ACHN (cell line): ENCODE measurements around the gene SORBS1.

Source experiments
- DNase-seq: peaks from one replicate; pipeline ENCODE4 v3.0.0-alpha.2; 2015
- in situ Hi-C: cut with HindIII; loops from 2 replicates; pipeline ENCODE4 v1.10.0; 2017; ENCODE audit warnings: low sequenced_read_pairs, low pct_ligation_motif_present, low pct_unique_long_range_greater_than_20kb

The SORBS1 gene

GRCh38 chr10:95392217-95392584, 169.0 kb downstream of the SORBS1 start:
- no peak for DNase-seq
- in situ Hi-C loops: no loop called here

- DNase-seq: peak; percentile 44
- in situ Hi-C loops: no loop called here
These were observed 169.5 kb downstream of the SORBS1 start for GRCh38 chr10:95391581-95392216.

GRCh38 chr10:95391164-95391563, 170.0 kb downstream of the SORBS1 start:
- in situ Hi-C loops: no loop called here
- no peak for DNase-seq

DNA sequence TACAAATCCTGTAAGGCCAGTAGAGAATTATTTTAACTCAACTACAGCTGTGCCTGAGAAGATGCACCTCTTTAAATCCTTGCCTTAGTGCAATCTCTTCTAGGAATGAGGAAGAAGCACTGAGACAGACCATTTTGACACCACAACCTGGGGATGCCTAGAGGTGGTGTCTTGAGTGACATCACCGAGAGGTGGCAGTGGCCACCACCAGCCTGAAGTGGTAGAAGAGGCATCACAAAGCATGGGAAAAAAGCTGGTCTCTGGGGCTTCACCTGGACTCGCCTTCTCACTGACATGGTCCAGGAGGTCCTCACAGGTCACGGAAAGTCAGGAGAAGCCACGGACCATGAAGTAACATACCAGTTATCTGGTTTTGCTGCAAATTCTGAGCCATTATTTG, 171.2 kb downstream of the SORBS1 start:
- in situ Hi-C loops: no loop called here
- DNase-seq: no peak

DNA sequence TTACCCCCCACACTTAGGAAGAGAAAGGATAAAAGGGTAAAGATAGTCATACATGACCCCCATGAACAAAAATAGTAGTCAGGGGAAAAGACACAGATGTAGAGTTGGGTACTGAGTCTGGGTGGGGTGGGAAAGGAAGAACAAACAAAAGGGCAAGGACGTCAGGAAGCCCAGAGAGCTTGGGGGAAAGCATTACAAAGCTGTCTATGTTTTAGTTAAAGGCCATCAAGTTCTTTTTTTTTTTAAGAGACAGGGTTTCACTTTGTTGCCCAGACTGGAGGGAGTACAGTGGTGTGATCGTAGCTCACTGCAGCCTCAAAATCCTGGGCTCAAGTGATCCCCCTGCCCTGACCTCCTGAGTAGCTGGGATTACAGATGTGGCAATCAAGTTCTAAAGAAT, 172.0 kb downstream of the SORBS1 start:
- DNase-seq: no peak
- in situ Hi-C loops: no loop called here

DNA sequence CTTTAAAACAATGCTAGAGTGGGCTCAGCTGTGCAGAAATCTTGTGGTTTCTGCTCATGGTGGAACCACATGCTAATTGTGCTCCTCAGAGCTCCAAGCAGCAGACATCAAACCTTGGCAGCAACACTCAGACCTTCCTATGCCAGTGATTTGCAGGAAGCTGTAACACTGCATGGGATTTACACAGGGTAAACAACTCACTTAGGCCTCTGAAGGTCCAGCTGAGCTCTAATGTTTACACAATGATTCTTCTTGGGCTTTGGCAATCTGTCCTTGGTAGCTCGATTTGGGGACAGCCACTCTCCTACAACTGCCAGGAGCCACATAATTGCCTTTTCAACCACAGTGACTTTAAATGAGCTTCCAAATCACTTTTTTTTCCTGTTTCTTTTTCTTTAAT, 172.6 kb downstream of the SORBS1 start:
- in situ Hi-C loops: no loop called here
- no peak for DNase-seq

- in situ Hi-C loops: no loop called here
- DNase-seq: no peak
These were observed 173.1 kb downstream of the SORBS1 start for GRCh38 chr10:95388109-95388471.

GRCh38 chr10:95384011-95384704, 177.0 kb downstream of the SORBS1 start:
- no peak for DNase-seq
- in situ Hi-C loops: no loop called here

DNA sequence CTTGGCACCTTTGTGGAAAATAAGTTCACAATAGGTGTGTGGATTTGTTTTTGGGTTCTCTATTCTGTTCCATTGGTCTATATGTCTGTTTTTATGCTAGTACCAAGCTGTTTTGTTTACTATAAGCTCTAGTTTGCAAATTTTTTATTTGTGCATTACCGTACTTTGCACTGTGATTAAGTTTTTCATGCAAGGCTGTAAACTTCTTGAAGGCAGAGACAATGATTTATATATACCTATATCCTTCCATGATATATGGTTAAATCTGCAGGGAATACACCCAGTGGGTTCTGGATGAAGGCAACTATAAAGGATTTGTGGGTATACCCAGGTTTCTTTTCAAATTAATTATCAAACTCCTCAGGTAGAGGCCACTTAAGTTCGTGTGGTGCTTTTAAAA, 178.6 kb downstream of the SORBS1 start:
- in situ Hi-C loops: no loop called here
- DNase-seq: no peak

- in situ Hi-C loops: no loop called here
- no peak for DNase-seq
These were observed 179.0 kb downstream of the SORBS1 start for GRCh38 chr10:95382174-95382573.

DNA sequence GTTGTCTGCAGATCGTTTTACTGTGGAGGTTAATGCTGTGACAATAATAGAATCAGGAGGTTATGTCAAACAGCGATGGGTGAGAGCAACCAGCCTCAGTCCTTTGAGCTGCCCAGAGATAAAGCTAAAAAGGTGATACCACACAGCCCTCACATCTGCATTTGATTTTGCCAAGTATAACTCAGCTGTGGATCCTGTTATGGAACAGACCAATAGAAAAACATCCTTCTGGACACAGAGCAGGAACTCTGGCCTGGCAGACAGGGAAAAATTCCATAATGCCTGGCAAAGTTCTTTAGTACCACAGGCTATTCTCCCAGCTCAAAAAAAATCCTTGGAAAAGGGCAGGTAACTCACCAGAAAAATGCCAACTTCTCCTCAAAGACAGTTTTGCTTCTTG, 183.2 kb downstream of the SORBS1 start:
- in situ Hi-C loops: no loop called here
- no peak for DNase-seq

DNA sequence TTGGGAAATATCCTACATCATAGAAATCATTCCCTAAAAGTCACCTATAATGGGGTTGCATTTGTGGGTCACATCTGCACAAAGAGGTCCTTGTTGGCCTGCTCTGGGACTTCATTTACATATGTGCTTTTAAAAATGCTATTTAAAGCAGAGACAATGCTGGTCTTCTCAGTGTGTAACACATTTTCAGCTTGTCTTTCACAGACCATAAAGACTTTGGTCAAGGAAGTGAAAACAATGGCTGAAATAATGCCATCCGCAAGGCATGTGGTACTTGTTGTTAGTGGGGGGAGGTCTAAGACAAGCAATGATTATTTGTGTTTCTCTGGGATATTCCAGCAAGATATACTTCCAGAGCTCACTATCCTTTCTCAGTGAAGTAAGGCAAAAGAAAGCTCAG, 185.8 kb downstream of the SORBS1 start:
- in situ Hi-C loops: no loop called here
- no peak for DNase-seq

DNA sequence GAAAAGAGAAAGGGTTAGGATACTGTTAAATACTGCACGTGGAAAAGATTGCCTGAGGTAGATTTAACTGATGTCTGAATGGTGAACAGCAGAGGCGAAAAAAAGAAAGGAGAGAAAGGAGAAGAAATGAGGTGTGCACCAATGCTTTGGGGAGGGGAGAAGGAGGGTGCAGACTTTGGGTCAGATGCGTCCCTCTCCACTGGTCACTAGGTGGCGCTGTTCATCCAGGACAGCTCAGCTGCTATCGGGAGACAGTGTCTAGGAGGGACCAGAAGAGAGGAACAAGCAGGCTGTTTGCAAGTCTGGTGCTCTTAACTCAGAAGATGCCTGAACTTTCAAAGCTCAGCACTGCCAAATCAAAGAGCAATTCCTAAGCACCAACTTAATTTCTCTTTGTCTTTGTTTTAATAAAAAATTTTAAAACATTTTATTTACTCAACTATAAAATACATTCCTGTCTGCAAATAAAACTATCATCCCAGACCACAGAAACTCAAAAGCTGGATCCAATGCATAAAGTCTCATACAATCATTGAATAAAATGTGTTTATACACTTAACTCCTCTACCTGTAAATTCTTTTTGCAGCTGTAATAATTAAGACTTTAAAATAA, 186.5 kb downstream of the SORBS1 start:
- in situ Hi-C loops: loop anchor here (25.0 kb wide), 1 partner anchor 187 kb away; the partner anchor contains the start of gene ACSM6
- DNase-seq: peak; percentile 81

DNA sequence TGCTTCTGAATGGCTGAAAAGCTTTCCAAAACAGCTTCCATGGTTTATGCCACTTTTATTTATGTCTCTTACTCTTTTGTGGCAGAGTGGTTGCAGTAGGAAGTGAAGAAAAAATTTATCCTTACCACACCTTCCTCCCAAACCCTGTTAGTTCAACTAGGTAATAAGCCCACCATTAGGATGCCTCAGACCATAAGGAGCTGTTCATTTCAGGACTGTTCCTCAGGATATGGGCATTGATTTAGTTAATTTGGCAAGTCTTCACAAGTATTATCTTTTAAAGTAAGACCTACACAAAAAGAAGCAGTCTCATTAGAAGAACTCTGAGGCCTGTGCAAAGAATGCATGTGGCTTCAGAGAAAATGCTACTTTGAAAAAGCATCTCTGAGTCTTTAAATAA, 187.5 kb downstream of the SORBS1 start:
- no peak for DNase-seq
- in situ Hi-C loops: loop anchor here (25.0 kb wide), 1 partner anchor 186 kb away; the partner anchor contains the start of gene ACSM6

GRCh38 chr10:95364342-95364741, 196.8 kb downstream of the SORBS1 start:
- in situ Hi-C loops: loop anchor here (25.0 kb wide), 1 partner anchor 177 kb away; the partner anchor contains the start of gene ACSM6
- no peak for DNase-seq

DNA sequence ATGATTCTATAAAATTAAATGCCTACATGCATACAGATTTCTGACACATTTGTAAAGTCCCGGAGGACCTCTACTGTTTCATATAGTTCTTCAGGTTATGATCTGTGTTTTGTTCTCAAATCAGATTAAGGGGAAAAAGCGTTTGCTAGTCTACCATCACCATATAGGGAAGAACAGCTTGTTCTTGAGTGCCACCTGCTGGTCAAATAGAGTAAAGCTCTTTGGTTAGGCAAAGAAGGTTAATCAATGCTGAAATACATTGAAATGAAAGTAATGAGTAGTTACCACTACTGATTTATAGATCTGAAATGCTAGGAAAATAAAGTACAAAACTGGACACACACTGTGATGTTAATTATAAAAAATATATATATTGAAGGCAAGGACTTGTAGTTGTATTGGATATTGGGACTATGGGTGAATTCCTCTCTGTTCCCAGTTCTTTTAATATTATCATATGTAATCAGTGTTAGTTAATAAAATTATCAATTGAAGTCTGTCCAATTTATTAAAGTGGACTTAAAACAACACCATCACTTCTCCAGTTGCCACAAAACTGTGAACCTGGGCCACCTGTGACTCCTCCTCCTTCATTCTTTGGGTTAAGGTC, 197.8 kb downstream of the SORBS1 start:
- in situ Hi-C loops: loop anchor here (25.0 kb wide), 1 partner anchor 176 kb away; the partner anchor contains the start of gene ACSM6
- peak; percentile 77 for DNase-seq

- in situ Hi-C loops: loop anchor here (25.0 kb wide), 1 partner anchor 173 kb away; the partner anchor contains the start of gene ACSM6
- DNase-seq: no peak
These were observed 201.0 kb downstream of the SORBS1 start for GRCh38 chr10:95360122-95360714.

- in situ Hi-C loops: loop anchor here (25.0 kb wide), 1 partner anchor 172 kb away; the partner anchor contains the start of gene ACSM6
- DNase-seq: no peak
These were observed 201.7 kb downstream of the SORBS1 start for GRCh38 chr10:95359466-95359865.
